GM12878 (cell line): ENCODE data around the gene GPC6. TPM values are rescaled to one million over a fixed set of nuclear protein-coding genes. Genes with fewer than 3 reads are reported as not detected.

Source experiments
- ATAC-seq: fragments of 200-7000 bp; cut with Tn5 transposase; 3 replicates; pipeline ENCODE4 v1.9.1; 2020; ENCODE audit warnings: mild to moderate bottlenecking, moderate library complexity
- BruUV-seq: library from RNA; stranded (reverse); fragments of 400-500 nt; replicated peaks from 2 replicates; lab custom pipeline; 2021; lab: Mats Ljungman, UMichigan
- CTCF ChIA-PET: fragments of 300-600 bp; sonication (Branson Sonifier 250); formaldehyde crosslinking; extraction: SDS; loops from one replicate; lab custom pipeline; 2021; ENCODE audit warnings: inconsistent platforms; lab: Yijun Ruan, JAX
- POLR2A ChIA-PET: fragments of 350-600 bp; formaldehyde crosslinking; extraction: SDS; loops from one replicate; lab custom pipeline; 2021; ENCODE audit warnings: inconsistent platforms; lab: Charles Lee
- RAD21 ChIA-PET: fragments of 300-600 bp; sonication (Branson Sonifier 250); formaldehyde crosslinking; loops from one replicate; lab custom pipeline; 2023; ENCODE audit warnings: antibody characterized with exemption; ENCODE audit not compliant: unreplicated experiment; lab: Charles Lee
- SMC1A ChIA-PET: fragments of 300-600 bp; sonication (Branson Sonifier 250); formaldehyde crosslinking; loops from one replicate; lab custom pipeline; 2023; ENCODE audit not compliant: unreplicated experiment, uncharacterized antibody; lab: Charles Lee
- DNase-seq: peaks from one replicate; pipeline ENCODE4 v3.0.0-alpha.2; 2011; ENCODE audit warnings: low read depth, low spot score
- FAIRE-seq: peaks from 3 replicates; lab custom pipeline; 2011; peaks lifted over from hg19 to GRCh38; lab: Jason Lieb, UNC
- H2AFZ ChIP-seq: 2 replicates; pipeline ENCODE4 v1.6.0; 2011; ENCODE audit warnings: low read depth, low read length, control low read depth; ENCODE audit not compliant: control insufficient read depth
- H3K27ac ChIP-seq: 2 replicates; pipeline ENCODE4 v1.5.1; 2011; ENCODE audit warnings: control low read depth; ENCODE audit not compliant: control insufficient read depth, insufficient read depth
- H3K27me3 ChIP-seq, 2 experiments: replicated peaks in 1 of 2; 2 replicates each; pipeline versions ENCODE4 v1.6.0 to v1.6.1; 2011; ENCODE audit warnings: low read length in 1 of 2; ENCODE audit not compliant: control insufficient read depth in 2 of 2, insufficient read depth in 2 of 2
- H3K36me3 ChIP-seq, 2 experiments: 2 replicates each; pipeline ENCODE4 v1.5.1; 2011; ENCODE audit warnings: low read length in 1 of 2; ENCODE audit not compliant: control insufficient read depth in 2 of 2, insufficient read depth in 2 of 2
- H3K4me1 ChIP-seq: 2 replicates; pipeline ENCODE4 v1.6.1; 2011; ENCODE audit warnings: mild to moderate bottlenecking, low read length, moderate library complexity, mixed read lengths; ENCODE audit not compliant: control insufficient read depth, insufficient read depth
- H3K4me2 ChIP-seq: 2 replicates; pipeline ENCODE4 v1.6.0; 2011; ENCODE audit warnings: control low read depth; ENCODE audit not compliant: control insufficient read depth, insufficient read depth
- H3K4me3 ChIP-seq: fragments of 200-600 bp; sonication (generic); 2 replicates; pipeline ENCODE4 v1.5.1; 2016
- H3K79me2 ChIP-seq: 2 replicates; pipeline ENCODE4 v1.6.0; 2011; ENCODE audit warnings: low read length; ENCODE audit not compliant: control insufficient read depth, insufficient read depth
- H3K9ac ChIP-seq: 2 replicates; pipeline ENCODE4 v1.8.0; 2011; ENCODE audit warnings: low read length, control low read depth, mixed read lengths; ENCODE audit not compliant: control insufficient read depth, insufficient read depth
- H3K9me3 ChIP-seq: replicated peaks from 3 replicates; pipeline ENCODE4 v1.5.1; 2011; ENCODE audit warnings: mild to moderate bottlenecking, low read length; ENCODE audit not compliant: control insufficient read depth, insufficient read depth
- H4K20me1 ChIP-seq: 2 replicates; pipeline ENCODE4 v1.6.0; 2011; ENCODE audit not compliant: control insufficient read depth, insufficient read depth
- CHD2 ChIP-seq: IDR thresholded peaks from 2 replicates; pipeline ENCODE4 v1.6.1; 2011; ENCODE audit warnings: low read depth, low read length, improper control_type of control experiment, borderline replicate concordance
- E2F8 ChIP-seq: fragments of 450-650 bp; IDR thresholded peaks from 2 replicates; pipeline ENCODE4 v1.6.1; 2018; ENCODE audit warnings: mild to moderate bottlenecking, low read depth, moderate library complexity; ENCODE audit not compliant: partially characterized antibody
- GABPA ChIP-seq: IDR thresholded peaks from 2 replicates; pipeline ENCODE4 v1.6.1; 2014; ENCODE audit warnings: antibody characterized with exemption, low read depth, mild to moderate bottlenecking, inconsistent platforms
- IRF5 ChIP-seq: fragments of 450-650 bp; IDR thresholded peaks from 2 replicates; pipeline ENCODE4 v1.6.1; 2017; ENCODE audit warnings: borderline replicate concordance
- KAT2A ChIP-seq: conservative IDR thresholded peaks from 2 replicates; pipeline ENCODE4 v1.6.1; 2011; ENCODE audit warnings: low read depth, low read length; ENCODE audit not compliant: control insufficient read depth
- MAX ChIP-seq: IDR thresholded peaks from 2 replicates; pipeline ENCODE4 v1.6.1; 2012; ENCODE audit warnings: low read depth, low read length, improper control_type of control experiment
- MYB ChIP-seq: fragments of 150-350 bp; IDR thresholded peaks from 2 replicates; pipeline ENCODE4 v1.6.1; 2014; ENCODE audit warnings: mild to moderate bottlenecking, low read depth, low read length, borderline replicate concordance
- NFXL1 ChIP-seq: fragments of 450-650 bp; IDR thresholded peaks from 2 replicates; pipeline ENCODE4 v1.6.1; 2017; ENCODE audit warnings: antibody characterized with exemption, mild to moderate bottlenecking, borderline replicate concordance
- NFYA ChIP-seq: IDR thresholded peaks from 2 replicates; pipeline ENCODE4 v1.6.1; 2011; ENCODE audit warnings: low read depth, mild to moderate bottlenecking, low read length, improper control_type of control experiment, borderline replicate concordance
- POLR2AphosphoS5 ChIP-seq: IDR thresholded peaks from 2 replicates; pipeline ENCODE4 v1.6.1; 2011; ENCODE audit warnings: mild to moderate bottlenecking, low read length, inconsistent platforms
- SMC3 ChIP-seq: IDR thresholded peaks from 2 replicates; pipeline ENCODE4 v1.6.1; 2011; ENCODE audit warnings: low read length, improper control_type of control experiment, borderline replicate concordance
- ZNF217 ChIP-seq: fragments of 450-650 bp; IDR thresholded peaks from 2 replicates; pipeline ENCODE4 v1.6.1; 2017; ENCODE audit warnings: antibody characterized with exemption, mild to moderate bottlenecking
- ZNF274 ChIP-seq: IDR thresholded peaks from one replicate; pipeline ENCODE4 v1.8.0; 2011; ENCODE audit not compliant: insufficient read length, insufficient read depth
- WGBS: methylation state at CpG from one replicate; pipeline ENCODE4 v1.1.6; 2016; ENCODE audit warnings: low lambda C conversion rate; ENCODE audit not compliant: insufficient replicate concordance, insufficient coverage; ENCODE audit errors: missing lambda C conversion rate; 5-methylcytosine and 5-hydroxymethylcytosine counted together
- in situ Hi-C: fragments of 300-500 bp; cut with MboI; formaldehyde crosslinking; loops from 9 replicates; pipeline ENCODE4 v1.14.3; 2018; ENCODE audit warnings: mixed read lengths
- intact Hi-C: fragments of 100-400 bp; cut with micrococcal nuclease; formaldehyde crosslinking; loops from one replicate; pipeline ENCODE4 v1.14.2; 2022; ENCODE audit not compliant: unreplicated experiment
- polyA plus RNA-seq, 11 experiments: library from polyadenylated mRNA; depleted of rRNA in 4 of 11; unstranded in 6 of 11; stranded (reverse) in 5 of 11; fragments of >200 nt; fragmentation: Nextera tagmentation in 4 of 11; fragmentation: Illumina TruSeq in 1 of 11; extraction: Ambion mirVana in 4 of 11; extraction: Trizol in 1 of 11; gene quantifications; 1 replicate in 1 of 11; 2 replicates in 10 of 11; pipeline versions ENCODE4 v1.2.1 to v1.2.3, GENCODE V29; 2011 to 2016; ENCODE audit warnings: inconsistent platforms in 2 of 11, missing spikeins in 2 of 11, low read depth in 1 of 11
- total RNA-seq, 4 experiments: library from RNA; depleted of rRNA in 3 of 4; stranded (reverse); fragments of >200 nt in 3 of 4; fragmentation: Illumina TruSeq in 1 of 4; extraction: Trizol in 1 of 4; gene quantifications; 2 replicates each; pipeline versions ENCODE4 v1.2.1 to v1.2.3, GENCODE V29; 2013 to 2021

Gene GPC6
- total and polyA plus RNA-seq, 10 of the 15 experiments (the other 5 are each of a cell fraction or from before 2014, with no cell fraction given): 0.03 to 0.04 (median 0.03) TPM; not detected in 7

GRCh38 chr13:94140511-94140910 lies 913.9 kb downstream of the GPC6 start:
- no peaks in the 10 kb centered on the region for H3K4me1 ChIP-seq
- intact Hi-C loops (no loop called here), in situ Hi-C loops (no loop called here)
- H2AFZ ChIP-seq: no peak overlapping the region
- ChIA-PET RAD21 (no interaction called here), CTCF (no interaction called here), POLR2A (no interaction called here), SMC1A (no interaction called here)
- no peak for DNase-seq
- H4K20me1 ChIP-seq: no peaks in the 10 kb centered on the region
- 12% methylated on average over 2 of the region's 2 CpGs for WGBS
- no peak for FAIRE-seq
- no peaks in the 10 kb centered on the region for H3K79me2 ChIP-seq
- H3K9me3 ChIP-seq: no peaks in the 10 kb centered on the region
- no peak overlapping the region for H3K27ac ChIP-seq
- BruUV-seq: no TSS peak
- no peak overlapping the region for H3K4me3 ChIP-seq
- H3K27me3 ChIP-seq: no peaks in the 10 kb centered on the region
- H3K9ac ChIP-seq: no peak overlapping the region
- no peak overlapping the region for H3K4me2 ChIP-seq
- TF ChIP-seq SMC3 (no peak), GABPA (no peak), MAX (no peak), POLR2AphosphoS5 (no peak), NFYA (no peak), MYB (no peak), KAT2A (no peak), E2F8 (no peak), IRF5 (no peak), ZNF274 (no peak), ZNF217 (no peak), NFXL1 (no peak), CHD2 (no peak)
- ATAC-seq: no peak
- H3K36me3 ChIP-seq: no peaks in the 10 kb centered on the region
